Stimulated activated CD8-positive, alpha-beta memory T cell treated with anti-CD3 and anti-CD28 coated beads, Interleukin-4, amount 100 ng/mL, for 1 hour (primary cell): ENCODE data around the gene TMEM54.

ENCODE experiments used
- DNase-seq, 2 donors: peaks; one replicate each; pipeline ENCODE4 v3.0.0-alpha.2; 2020; ENCODE audit warnings: low read depth in 2 of 2, low spot score in 1 of 2

The TMEM54 gene

GRCh38 chr1:32864375-32865019 lies 36.7 kb downstream of the TMEM54 start:
- no peak for DNase-seq

- DNase-seq: no peak
Observed at GRCh38 chr1:32863881-32864245, 37.3 kb downstream of the TMEM54 start.

- DNase-seq: no peak
Observed at GRCh38 chr1:32863218-32863880, 37.8 kb downstream of the TMEM54 start.

- no peak for DNase-seq
Observed at GRCh38 chr1:32861904-32862695, 39.1 kb downstream of the TMEM54 start.

GRCh38 chr1:32860566-32860965 lies 40.6 kb downstream of the TMEM54 start:
- no peak for DNase-seq

- DNase-seq: no peak
Observed at GRCh38 chr1:32859915-32860314, 41.3 kb downstream of the TMEM54 start.

- DNase-seq: no peak
Observed at GRCh38 chr1:32858791-32859190, 42.4 kb downstream of the TMEM54 start.

- DNase-seq: no peak
Observed at GRCh38 chr1:32858136-32858535, 43.1 kb downstream of the TMEM54 start.

- DNase-seq: no peak
Observed at GRCh38 chr1:32855861-32856617, 45.1 kb downstream of the TMEM54 start.

- DNase-seq: no peak
Observed at GRCh38 chr1:32848354-32849063, 52.7 kb downstream of the TMEM54 start.
